Hepatocyte (in vitro differentiated cells): ENCODE measurements around the gene SLCO3A1.

Experiments used
- CTCF ChIP-seq: fragments of 200-600 bp; sonication (generic); IDR thresholded peaks from 2 replicates; pipeline ENCODE4 v1.5.1; 2016; ENCODE audit warnings: antibody characterized with exemption, mild to moderate bottlenecking; ENCODE audit not compliant: poor library complexity
- EZH2 ChIP-seq: fragments of 200-600 bp; sonication (generic); IDR thresholded peaks from 2 replicates; pipeline ENCODE4 v1.6.1; 2016; ENCODE audit warnings: antibody characterized with exemption, mild to moderate bottlenecking, borderline replicate concordance
- EZH2phosphoT487 ChIP-seq: fragments of 200-600 bp; sonication (generic); IDR thresholded peaks from one replicate; pipeline ENCODE4 v1.6.1; 2018; ENCODE audit warnings: antibody characterized with exemption, mild to moderate bottlenecking, low read depth, moderate library complexity; ENCODE audit not compliant: unreplicated experiment, severe bottlenecking

- TF ChIP-seq EZH2phosphoT487 (no peak), CTCF (no peak), EZH2 (no peak)
Observed at GRCh38 chr15:92122259-92122658, 268.8 kb downstream of the SLCO3A1 start.
